Epithelial cell of proximal tubule (primary cell): ENCODE results near the gene COMMD7. TPM values are rescaled to one million over a fixed set of nuclear protein-coding genes. Genes with fewer than 3 reads are reported as not detected.

Experiments used
- DNase-seq: peaks from one replicate; pipeline ENCODE4 v3.0.0-alpha.2; 2011; ENCODE audit warnings: low read depth
- H3K4me3 ChIP-seq: 2 replicates; pipeline ENCODE4 v1.5.1; 2011; ENCODE audit warnings: low read depth, mild to moderate bottlenecking, low read length
- CTCF ChIP-seq: conservative IDR thresholded peaks from 2 replicates; pipeline ENCODE4 v1.5.1; 2012; ENCODE audit warnings: low read depth, mild to moderate bottlenecking, low read length
- total RNA-seq: library from RNA; depleted of rRNA; stranded (reverse); fragments of >200 nt; gene quantifications from 2 replicates; pipeline ENCODE4 v1.2.3, GENCODE V29; 2015

COMMD7 gene
- total RNA-seq, 1 donor from 2014 or later, result 40.1 TPM

GRCh38 chr20:32675223-32675975 lies 67.9 kb downstream of the COMMD7 start:
- DNase-seq, result no peak
- no peak overlapping the region for H3K4me3 ChIP-seq
- no peak for TF ChIP-seq CTCF

- TF ChIP-seq CTCF, result peak; percentile 96
- H3K4me3 ChIP-seq, result no peak overlapping the region
- no peak for DNase-seq
These were observed 68.9 kb downstream of the COMMD7 start for GRCh38 chr20:32674362-32674789.

GRCh38 chr20:32672982-32673851 lies 70.0 kb downstream of the COMMD7 start:
- DNase-seq, result no peak
- TF ChIP-seq CTCF, result no peak
- H3K4me3 ChIP-seq, result no peak overlapping the region

GRCh38 chr20:32672394-32672981 lies 70.8 kb downstream of the COMMD7 start:
- no peak for TF ChIP-seq CTCF

GRCh38 chr20:32670773-32671455 lies 72.4 kb downstream of the COMMD7 start:
- TF ChIP-seq CTCF, result no peak
- no peak for DNase-seq
- no peak overlapping the region for H3K4me3 ChIP-seq

More at GRCh38 chr20:32672394-32672981, 70.8 kb downstream of the COMMD7 start:
- DNase-seq, result no peak
- no peak overlapping the region for H3K4me3 ChIP-seq

- TF ChIP-seq CTCF, result no peak
- no peak overlapping the region for H3K4me3 ChIP-seq
- no peak for DNase-seq
These were observed 76.2 kb downstream of the COMMD7 start for GRCh38 chr20:32667027-32667426.
